Nephron (organoid): Measurements from ENCODE around the gene RELT.

Experiments used
- H3K27ac Mint-ChIP-seq, 3 experiments: 2 replicates each; pipeline ENCODE4 v1.8.0; 2020; ENCODE audit warnings: mixed read lengths in 3 of 3, mild to moderate bottlenecking in 2 of 3, moderate library complexity in 1 of 3
- H3K27me3 Mint-ChIP-seq: 2 replicates; pipeline ENCODE4 v1.8.0; 2021; ENCODE audit warnings: low read depth, mild to moderate bottlenecking, moderate library complexity, mixed read lengths
- H3K36me3 Mint-ChIP-seq: 2 replicates; pipeline ENCODE4 v1.8.0; 2020; ENCODE audit warnings: low read depth, mixed read lengths
- H3K4me1 Mint-ChIP-seq: 2 replicates; pipeline ENCODE4 v1.8.0; 2020; ENCODE audit warnings: mixed read lengths
- H3K4me3 Mint-ChIP-seq, 3 experiments: 2 replicates each; pipeline ENCODE4 v1.8.0; 2020; ENCODE audit warnings: mild to moderate bottlenecking in 3 of 3, mixed read lengths in 3 of 3, moderate library complexity in 2 of 3
- H3K9me3 Mint-ChIP-seq: 2 replicates; pipeline ENCODE4 v1.8.0; 2020; ENCODE audit warnings: mixed read lengths
- CTCF ChIP-seq, 3 experiments: fragments of 200-600 bp; sonication (generic); IDR thresholded peaks; one replicate each; pipeline ENCODE4 v1.5.0; 2021; ENCODE audit warnings: antibody characterized with exemption in 3 of 3; ENCODE audit not compliant: unreplicated experiment in 3 of 3

RELT gene

GRCh38 chr11:73365352-73366264 is 10.6 kb upstream of the RELT start:
- H3K4me1 Mint-ChIP-seq, result peaks cover 5% of the 10 kb centered on the region
- H3K27ac Mint-ChIP-seq, result no peak overlapping the region
- no peak for TF ChIP-seq CTCF (IDR thresholded peaks at IDR 0.05; ENCODE audit: unreplicated experiment in 3 of 3)
- no peak overlapping the region for H3K4me3 Mint-ChIP-seq
- peaks cover 53% of the 10 kb centered on the region for H3K36me3 Mint-ChIP-seq
- no peaks in the 10 kb centered on the region for H3K9me3 Mint-ChIP-seq
- H3K27me3 Mint-ChIP-seq, result no peaks in the 10 kb centered on the region

GRCh38 chr11:73366265-73366610 is 10.0 kb upstream of the RELT start:
- Mint-ChIP-seq H3K4me1 (peaks cover 5% of the 10 kb centered on the region), H3K27ac (no peak overlapping the region), H3K27me3 (no peaks in the 10 kb centered on the region), H3K36me3 (peaks cover 47% of the 10 kb centered on the region), H3K9me3 (no peaks in the 10 kb centered on the region), H3K4me3 (no peak overlapping the region)
- TF ChIP-seq CTCF (IDR thresholded peaks at IDR 0.05; ENCODE audit: unreplicated experiment in 3 of 3), result no peak

GRCh38 chr11:73366953-73367352 is 9.2 kb upstream of the RELT start:
- H3K27ac Mint-ChIP-seq, result peak overlapping the region; percentile 3 to 43 (median 26)
- TF ChIP-seq CTCF (IDR thresholded peaks at IDR 0.05; ENCODE audit: unreplicated experiment in 3 of 3), result no peak
- peaks cover 44% of the 10 kb centered on the region for H3K36me3 Mint-ChIP-seq
- no peaks in the 10 kb centered on the region for H3K9me3 Mint-ChIP-seq
- no peak overlapping the region for H3K4me3 Mint-ChIP-seq
- peaks cover 5% of the 10 kb centered on the region for H3K4me1 Mint-ChIP-seq
- no peaks in the 10 kb centered on the region for H3K27me3 Mint-ChIP-seq

GRCh38 chr11:73367482-73368024 is 8.6 kb upstream of the RELT start:
- no peak overlapping the region for H3K4me3 Mint-ChIP-seq
- H3K9me3 Mint-ChIP-seq, result no peaks in the 10 kb centered on the region
- peak overlapping the region in 1 of 3 experiments; percentile 43 for H3K27ac Mint-ChIP-seq
- no peak for TF ChIP-seq CTCF (IDR thresholded peaks at IDR 0.05; ENCODE audit: unreplicated experiment in 3 of 3)
- peaks cover 5% of the 10 kb centered on the region for H3K4me1 Mint-ChIP-seq
- H3K27me3 Mint-ChIP-seq, result no peaks in the 10 kb centered on the region
- H3K36me3 Mint-ChIP-seq, result peaks cover 42% of the 10 kb centered on the region

GRCh38 chr11:73372375-73372993 is 3.7 kb upstream of the RELT start:
- Mint-ChIP-seq H3K9me3 (no peaks in the 10 kb centered on the region), H3K36me3 (peaks cover 11% of the 10 kb centered on the region), H3K27ac (no peak overlapping the region), H3K27me3 (peaks cover 3% of the 10 kb centered on the region), H3K4me1 (peaks cover 5% of the 10 kb centered on the region), H3K4me3 (peak overlapping the region in 1 of 3 experiments; percentile 27)
- no peak for TF ChIP-seq CTCF (IDR thresholded peaks at IDR 0.05; ENCODE audit: unreplicated experiment in 3 of 3)
